ENCODE data around the gene TCL1B.

The TCL1B gene

DNA sequence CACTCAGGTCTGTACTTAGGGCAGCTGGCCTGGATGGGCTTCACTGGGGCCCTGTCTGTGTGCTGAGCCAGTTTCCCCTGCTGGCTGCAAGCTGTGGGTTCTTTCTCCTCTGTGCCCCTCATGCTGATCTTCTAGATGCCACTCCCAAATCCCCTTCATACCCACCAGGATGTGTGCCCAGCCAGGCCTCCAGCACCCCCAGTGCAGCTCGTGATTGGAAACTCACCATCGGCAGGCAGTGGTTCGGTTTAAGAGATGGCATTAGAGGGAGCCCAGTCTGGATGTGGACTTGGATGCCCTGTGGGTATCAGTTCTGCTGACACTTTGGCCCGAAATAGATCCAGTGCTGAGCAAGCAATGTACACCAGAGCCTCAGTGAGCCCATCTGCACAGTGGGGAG lies 5.9 kb downstream of the TCL1B start:
- H3K9me3 ChIP-seq (ENCODE audit: insufficient read depth, low read length) = no peaks in the 10 kb centered on the region
- no peaks in the 10 kb centered on the region for H3K36me3 ChIP-seq (ENCODE audit: insufficient read depth, insufficient read length, low read length)
- no peaks in the 10 kb centered on the region for H3K27me3 ChIP-seq (ENCODE audit: insufficient read depth, insufficient read length)
- H3K9ac ChIP-seq (ENCODE audit: insufficient read length, low read depth) = no peak overlapping the region
- DNase-seq (ENCODE audit: low read depth, low spot score) = no peak
- H3K4me3 ChIP-seq (ENCODE audit: insufficient read length, low read depth) = no peak overlapping the region
- no peak for TF ChIP-seq SUZ12 (IDR thresholded peaks at IDR 0.05; ENCODE audit: extremely low read depth, insufficient read depth, insufficient read length)
- TF ChIP-seq YY1 (IDR thresholded peaks at IDR 0.05; ENCODE audit: insufficient read depth, insufficient read length) = no peak
- no peak for TF ChIP-seq ZNF274 (IDR thresholded peaks at IDR 0.05; ENCODE audit: low read depth, low read length)
- no peaks in the 10 kb centered on the region for H3K4me1 ChIP-seq (ENCODE audit: insufficient read depth, insufficient read length)

DNA sequence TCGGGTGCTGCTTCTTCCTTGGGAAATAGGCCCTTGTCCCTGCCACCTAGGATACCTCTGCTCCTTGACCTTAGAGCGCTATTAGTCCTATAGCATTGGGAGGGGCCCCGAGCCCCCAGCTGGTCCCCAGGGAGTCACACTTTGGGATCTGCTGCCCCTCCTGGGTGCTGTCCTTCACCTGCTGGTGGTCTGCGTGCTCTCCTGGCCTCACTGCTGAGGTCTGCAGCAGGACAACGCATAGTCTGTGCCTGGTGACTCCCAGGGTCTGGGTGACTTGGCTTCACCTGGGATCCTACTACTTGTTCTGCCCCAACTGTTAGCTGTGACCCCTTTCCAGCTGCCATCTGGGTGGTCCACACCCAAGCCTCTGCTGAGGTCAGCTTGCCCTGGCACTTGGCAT lies 8.8 kb downstream of the TCL1B start:
- H3K36me3 ChIP-seq (ENCODE audit: insufficient read depth, insufficient read length, low read length) = no peaks in the 10 kb centered on the region
- H3K4me1 ChIP-seq (ENCODE audit: insufficient read depth, insufficient read length) = no peaks in the 10 kb centered on the region
- H3K4me3 ChIP-seq (ENCODE audit: insufficient read length, low read depth) = no peak overlapping the region
- TF ChIP-seq SUZ12 (IDR thresholded peaks at IDR 0.05; ENCODE audit: extremely low read depth, insufficient read depth, insufficient read length) = no peak
- TF ChIP-seq YY1 (IDR thresholded peaks at IDR 0.05; ENCODE audit: insufficient read depth, insufficient read length) = no peak
- no peak for TF ChIP-seq ZNF274 (IDR thresholded peaks at IDR 0.05; ENCODE audit: low read depth, low read length)
- no peak overlapping the region for H3K9ac ChIP-seq (ENCODE audit: insufficient read length, low read depth)
- no peaks in the 10 kb centered on the region for H3K27me3 ChIP-seq (ENCODE audit: insufficient read depth, insufficient read length)
- no peak for DNase-seq (ENCODE audit: low read depth, low spot score)
- H3K9me3 ChIP-seq (ENCODE audit: insufficient read depth, low read length) = no peaks in the 10 kb centered on the region

- DNase-seq (ENCODE audit: low read depth, low spot score) = no peak
- H3K27me3 ChIP-seq (ENCODE audit: insufficient read depth, insufficient read length) = no peaks in the 10 kb centered on the region
- no peaks in the 10 kb centered on the region for H3K4me1 ChIP-seq (ENCODE audit: insufficient read depth, insufficient read length)
- no peaks in the 10 kb centered on the region for H3K36me3 ChIP-seq (ENCODE audit: insufficient read depth, insufficient read length, low read length)
- TF ChIP-seq SUZ12 (IDR thresholded peaks at IDR 0.05; ENCODE audit: extremely low read depth, insufficient read depth, insufficient read length) = no peak
- no peak for TF ChIP-seq YY1 (IDR thresholded peaks at IDR 0.05; ENCODE audit: insufficient read depth, insufficient read length)
- TF ChIP-seq ZNF274 (IDR thresholded peaks at IDR 0.05; ENCODE audit: low read depth, low read length) = no peak
- no peak overlapping the region for H3K4me3 ChIP-seq (ENCODE audit: insufficient read length, low read depth)
- H3K9me3 ChIP-seq (ENCODE audit: insufficient read depth, low read length) = no peaks in the 10 kb centered on the region
- no peak overlapping the region for H3K9ac ChIP-seq (ENCODE audit: insufficient read length, low read depth)
Measured at GRCh38 chr14:95695913-95696312, 9.7 kb downstream of the TCL1B start.

GRCh38 chr14:95696741-95697140 lies 10.5 kb downstream of the TCL1B start:
- no peaks in the 10 kb centered on the region for H3K4me1 ChIP-seq (ENCODE audit: insufficient read depth, insufficient read length)
- H3K27me3 ChIP-seq (ENCODE audit: insufficient read depth, insufficient read length) = no peaks in the 10 kb centered on the region
- H3K4me3 ChIP-seq (ENCODE audit: insufficient read length, low read depth) = no peak overlapping the region
- DNase-seq (ENCODE audit: low read depth, low spot score) = no peak
- no peak overlapping the region for H3K9ac ChIP-seq (ENCODE audit: insufficient read length, low read depth)
- no peaks in the 10 kb centered on the region for H3K9me3 ChIP-seq (ENCODE audit: insufficient read depth, low read length)
- H3K36me3 ChIP-seq (ENCODE audit: insufficient read depth, insufficient read length, low read length) = no peaks in the 10 kb centered on the region
- TF ChIP-seq YY1 (IDR thresholded peaks at IDR 0.05; ENCODE audit: insufficient read depth, insufficient read length) = no peak
- no peak for TF ChIP-seq ZNF274 (IDR thresholded peaks at IDR 0.05; ENCODE audit: low read depth, low read length)
- no peak for TF ChIP-seq SUZ12 (IDR thresholded peaks at IDR 0.05; ENCODE audit: extremely low read depth, insufficient read depth, insufficient read length)

- no peak for TF ChIP-seq YY1 (IDR thresholded peaks at IDR 0.05; ENCODE audit: insufficient read depth, insufficient read length)
- TF ChIP-seq ZNF274 (IDR thresholded peaks at IDR 0.05; ENCODE audit: low read depth, low read length) = no peak
- no peak for TF ChIP-seq SUZ12 (IDR thresholded peaks at IDR 0.05; ENCODE audit: extremely low read depth, insufficient read depth, insufficient read length)
- Histone ChIP-seq H3K36me3 (ENCODE audit: insufficient read depth, insufficient read length, low read length) (no peaks in the 10 kb centered on the region), H3K9ac (ENCODE audit: insufficient read length, low read depth) (no peak overlapping the region), H3K4me3 (ENCODE audit: insufficient read length, low read depth) (no peak overlapping the region), H3K27me3 (ENCODE audit: insufficient read depth, insufficient read length) (no peaks in the 10 kb centered on the region), H3K9me3 (ENCODE audit: insufficient read depth, low read length) (no peaks in the 10 kb centered on the region), H3K4me1 (ENCODE audit: insufficient read depth, insufficient read length) (peaks cover 2% of the 10 kb centered on the region)
- DNase-seq (ENCODE audit: low read depth, low spot score) = no peak
Measured at GRCh38 chr14:95697764-95698163, 11.5 kb downstream of the TCL1B start.

GRCh38 chr14:95698287-95698686 lies 12.1 kb downstream of the TCL1B start:
- no peaks in the 10 kb centered on the region for H3K9me3 ChIP-seq (ENCODE audit: insufficient read depth, low read length)
- no peaks in the 10 kb centered on the region for H3K27me3 ChIP-seq (ENCODE audit: insufficient read depth, insufficient read length)
- H3K36me3 ChIP-seq (ENCODE audit: insufficient read depth, insufficient read length, low read length) = no peaks in the 10 kb centered on the region
- TF ChIP-seq ZNF274 (IDR thresholded peaks at IDR 0.05; ENCODE audit: low read depth, low read length) = no peak
- TF ChIP-seq SUZ12 (IDR thresholded peaks at IDR 0.05; ENCODE audit: extremely low read depth, insufficient read depth, insufficient read length) = no peak
- no peak for TF ChIP-seq YY1 (IDR thresholded peaks at IDR 0.05; ENCODE audit: insufficient read depth, insufficient read length)
- no peak overlapping the region for H3K9ac ChIP-seq (ENCODE audit: insufficient read length, low read depth)
- no peak for DNase-seq (ENCODE audit: low read depth, low spot score)
- H3K4me1 ChIP-seq (ENCODE audit: insufficient read depth, insufficient read length) = peaks cover 2% of the 10 kb centered on the region
- no peak overlapping the region for H3K4me3 ChIP-seq (ENCODE audit: insufficient read length, low read depth)

GRCh38 chr14:95699412-95699811 lies 13.2 kb downstream of the TCL1B start:
- Histone ChIP-seq H3K27me3 (ENCODE audit: insufficient read depth, insufficient read length) (no peaks in the 10 kb centered on the region), H3K36me3 (ENCODE audit: insufficient read depth, insufficient read length, low read length) (no peaks in the 10 kb centered on the region), H3K9ac (ENCODE audit: insufficient read length, low read depth) (no peak overlapping the region), H3K4me1 (ENCODE audit: insufficient read depth, insufficient read length) (peaks cover 2% of the 10 kb centered on the region), H3K9me3 (ENCODE audit: insufficient read depth, low read length) (no peaks in the 10 kb centered on the region), H3K4me3 (ENCODE audit: insufficient read length, low read depth) (no peak overlapping the region)
- DNase-seq (ENCODE audit: low read depth, low spot score) = no peak
- no peak for TF ChIP-seq ZNF274 (IDR thresholded peaks at IDR 0.05; ENCODE audit: low read depth, low read length)
- TF ChIP-seq SUZ12 (IDR thresholded peaks at IDR 0.05; ENCODE audit: extremely low read depth, insufficient read depth, insufficient read length) = no peak
- no peak for TF ChIP-seq YY1 (IDR thresholded peaks at IDR 0.05; ENCODE audit: insufficient read depth, insufficient read length)

Data from NT2/D1 (cell line).